Suprapubic skin (tissue), 4 donors: ENCODE results near the gene C11orf58. TPM values are rescaled to one million over a fixed set of nuclear protein-coding genes. Genes with fewer than 3 reads are reported as not detected.

Experiments
- DNase-seq, 2 donors: peaks; one replicate each; pipeline ENCODE4 v3.0.0-alpha.2; 2019; ENCODE audit warnings: low spot score in 2 of 2
- H3K27ac ChIP-seq: fragments of 200-600 bp; sonication (generic); one replicate; pipeline ENCODE4 v1.5.1; 2019
- H3K27me3 ChIP-seq: fragments of 200-600 bp; sonication (generic); one replicate; pipeline ENCODE4 v1.5.1; 2019
- H3K36me3 ChIP-seq: fragments of 200-600 bp; sonication (generic); one replicate; pipeline ENCODE4 v1.5.1; 2019
- H3K4me1 ChIP-seq: fragments of 200-600 bp; sonication (generic); one replicate; pipeline ENCODE4 v1.5.1; 2019
- H3K4me3 ChIP-seq: fragments of 200-600 bp; sonication (generic); one replicate; pipeline ENCODE4 v1.5.1; 2019; ENCODE audit warnings: mild to moderate bottlenecking
- H3K9me3 ChIP-seq: fragments of 200-600 bp; sonication (generic); one replicate; pipeline ENCODE4 v1.5.1; 2019
- CTCF ChIP-seq, 2 donors: fragments of 200-600 bp in 1 of 2; fragments of 450-650 bp in 1 of 2; sonication (generic) in 1 of 2; IDR thresholded peaks; one replicate each; pipeline ENCODE4 v1.5.1; 2016 to 2019; ENCODE audit warnings: antibody characterized with exemption in 2 of 2, mild to moderate bottlenecking in 1 of 2, moderate library complexity in 1 of 2
- EP300 ChIP-seq: sonication (generic); formaldehyde crosslinking; IDR thresholded peaks from one replicate; pipeline ENCODE4 v1.6.1; 2017; ENCODE audit warnings: antibody characterized with exemption
- POLR2A ChIP-seq, 2 donors: fragments of 450-650 bp; IDR thresholded peaks; one replicate each; pipeline ENCODE4 v1.6.1; 2017; ENCODE audit warnings: antibody characterized with exemption in 2 of 2, mild to moderate bottlenecking in 2 of 2, moderate library complexity in 2 of 2
- POLR2AphosphoS5 ChIP-seq, 3 donors: sonication (generic); formaldehyde crosslinking; IDR thresholded peaks; one replicate each; pipeline ENCODE4 v1.6.1; 2017; ENCODE audit warnings: antibody characterized with exemption in 3 of 3
- WGBS: methylation state at CpG from one replicate; pipeline ENCODE4 v1.1.5; 2018; 5-methylcytosine and 5-hydroxymethylcytosine counted together
- total RNA-seq, 4 donors: library from RNA; depleted of rRNA; stranded (reverse); fragments of >200 nt; gene quantifications; one replicate each; pipeline ENCODE4 v1.1.0, GENCODE V29; 2016

Gene C11orf58
- total RNA-seq, 4 donors from 2014 or later: 103 to 158 (median 133) TPM

GRCh38 chr11:16785520-16786128 is 47.2 kb downstream of the C11orf58 start:
- TF ChIP-seq POLR2AphosphoS5 (IDR thresholded peaks at IDR 0.05): no peak
- peak; percentile 72 to 90 for TF ChIP-seq CTCF (IDR thresholded peaks at IDR 0.05)
- Histone ChIP-seq H3K4me3 (no peak overlapping the region), H3K27ac (no peak overlapping the region), H3K27me3 (no peaks in the 10 kb centered on the region), H3K9me3 (no peaks in the 10 kb centered on the region), H3K36me3 (no peaks in the 10 kb centered on the region), H3K4me1 (peaks cover 74% of the 10 kb centered on the region)
- WGBS: 65% methylated on average over 4 of the region's 7 CpGs
- peak in 1 of 2 donors; percentile 81 for DNase-seq

- DNase-seq: no peak
- Histone ChIP-seq H3K27me3 (no peaks in the 10 kb centered on the region), H3K27ac (no peak overlapping the region), H3K4me1 (peaks cover 79% of the 10 kb centered on the region), H3K9me3 (no peaks in the 10 kb centered on the region), H3K36me3 (no peaks in the 10 kb centered on the region), H3K4me3 (no peak overlapping the region)
- 90% methylated on average over 6 of the region's 6 CpGs for WGBS
- TF ChIP-seq EP300 (no peak), POLR2AphosphoS5 (IDR thresholded peaks at IDR 0.05) (no peak), CTCF (IDR thresholded peaks at IDR 0.05) (no peak), POLR2A (IDR thresholded peaks at IDR 0.05) (no peak)
Measured at GRCh38 chr11:16786131-16786530, 47.7 kb downstream of the C11orf58 start.

- 74% methylated on average over 7 of the region's 7 CpGs for WGBS
- no peaks in the 10 kb centered on the region for H3K27me3 ChIP-seq
- peaks cover 81% of the 10 kb centered on the region for H3K4me1 ChIP-seq
- TF ChIP-seq CTCF (IDR thresholded peaks at IDR 0.05) (no peak), POLR2AphosphoS5 (IDR thresholded peaks at IDR 0.05) (no peak), POLR2A (IDR thresholded peaks at IDR 0.05) (no peak), EP300 (no peak)
- H3K9me3 ChIP-seq: no peaks in the 10 kb centered on the region
- DNase-seq: peak in 1 of 2 donors; percentile 14
- H3K27ac ChIP-seq: no peak overlapping the region
- no peak overlapping the region for H3K4me3 ChIP-seq
- H3K36me3 ChIP-seq: no peaks in the 10 kb centered on the region
Measured at GRCh38 chr11:16787035-16787742, 48.7 kb downstream of the C11orf58 start.

GRCh38 chr11:16788141-16789062 is 50.0 kb downstream of the C11orf58 start:
- Histone ChIP-seq H3K36me3 (no peaks in the 10 kb centered on the region), H3K9me3 (no peaks in the 10 kb centered on the region), H3K4me1 (peaks cover 86% of the 10 kb centered on the region), H3K27ac (peak overlapping the region; percentile 50), H3K27me3 (no peaks in the 10 kb centered on the region), H3K4me3 (no peak overlapping the region)
- TF ChIP-seq CTCF (IDR thresholded peaks at IDR 0.05) (peak; percentile 87 to 97), EP300 (no peak), POLR2A (IDR thresholded peaks at IDR 0.05) (no peak), POLR2AphosphoS5 (IDR thresholded peaks at IDR 0.05) (peak in 1 of 3 donors; percentile 69)
- WGBS: 56% methylated on average over 17 of the region's 17 CpGs
- no peak for DNase-seq

- no peak for TF ChIP-seq POLR2A (IDR thresholded peaks at IDR 0.05)
- no peak for TF ChIP-seq EP300
- no peak for TF ChIP-seq POLR2AphosphoS5 (IDR thresholded peaks at IDR 0.05)
- no peak for TF ChIP-seq CTCF (IDR thresholded peaks at IDR 0.05)
- Histone ChIP-seq H3K4me3 (no peak overlapping the region), H3K4me1 (peaks cover 86% of the 10 kb centered on the region), H3K27ac (peak overlapping the region; percentile 50), H3K36me3 (no peaks in the 10 kb centered on the region), H3K27me3 (no peaks in the 10 kb centered on the region), H3K9me3 (no peaks in the 10 kb centered on the region)
- whole genome bisulfite sequencing: 83% methylated on average over 12 of the region's 13 CpGs
- DNase-seq: no peak
Measured at GRCh38 chr11:16789063-16789420, 50.6 kb downstream of the C11orf58 start.
